Fibroblast of villous mesenchyme (primary cell): ENCODE data around the gene CARM1. TPM values are rescaled to one million over a fixed set of nuclear protein-coding genes. Genes with fewer than 3 reads are reported as not detected.

Experiments
- DNase-seq: peaks from one replicate; pipeline ENCODE4 v3.0.0-alpha.2; 2010; ENCODE audit warnings: low read depth
- H3K4me3 ChIP-seq: 2 replicates; pipeline ENCODE4 v1.5.1; 2011; ENCODE audit warnings: low read depth, mild to moderate bottlenecking, low read length
- total RNA-seq: library from RNA; depleted of rRNA; stranded (reverse); fragments of >200 nt; gene quantifications from 2 replicates; pipeline ENCODE4 v1.2.3, GENCODE V29; 2012
- TF ChIP-seq, protein P1 (sequence below): IDR thresholded peaks from 2 replicates; pipeline ENCODE4 v1.5.1; 2012; ENCODE audit warnings: low read depth, mild to moderate bottlenecking, low read length; ENCODE audit not compliant: insufficient read depth

Gene CARM1
- total RNA-seq, 1 donor, result 38.0 TPM

DNA sequence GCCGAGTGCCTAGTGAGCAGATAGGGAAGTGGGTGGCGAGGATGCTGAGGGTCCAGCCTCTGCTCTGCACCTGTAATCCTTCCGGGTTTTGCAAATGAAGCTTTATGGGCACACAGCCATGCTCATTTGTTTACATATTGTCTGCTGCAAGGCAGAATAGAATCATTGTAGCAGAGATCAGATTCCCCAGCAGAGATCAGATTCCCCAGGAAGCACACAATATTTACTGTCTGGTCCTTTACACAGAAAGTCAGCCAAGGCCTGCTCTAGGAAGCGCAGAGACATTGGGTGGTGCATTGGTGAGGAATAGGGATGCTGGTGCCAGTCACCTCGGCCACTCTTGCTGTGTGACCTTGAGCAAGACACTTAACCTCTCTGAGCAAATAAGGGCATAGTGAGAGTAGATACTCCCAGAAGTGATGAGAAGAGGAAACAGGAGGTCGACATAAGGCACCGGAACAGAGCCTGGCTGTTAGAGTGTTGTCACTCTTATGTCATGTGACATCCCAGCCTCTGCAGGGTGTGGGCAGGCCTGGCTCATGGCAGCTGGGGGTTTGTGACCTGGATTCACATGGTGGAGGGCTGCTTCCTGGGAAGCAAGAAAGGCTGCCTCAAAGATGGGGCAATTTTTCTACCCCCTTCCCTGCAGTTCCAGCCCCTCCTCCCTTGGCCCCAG, 25.6 kb downstream of the CARM1 start:
- TF ChIP-seq, protein P1, sequence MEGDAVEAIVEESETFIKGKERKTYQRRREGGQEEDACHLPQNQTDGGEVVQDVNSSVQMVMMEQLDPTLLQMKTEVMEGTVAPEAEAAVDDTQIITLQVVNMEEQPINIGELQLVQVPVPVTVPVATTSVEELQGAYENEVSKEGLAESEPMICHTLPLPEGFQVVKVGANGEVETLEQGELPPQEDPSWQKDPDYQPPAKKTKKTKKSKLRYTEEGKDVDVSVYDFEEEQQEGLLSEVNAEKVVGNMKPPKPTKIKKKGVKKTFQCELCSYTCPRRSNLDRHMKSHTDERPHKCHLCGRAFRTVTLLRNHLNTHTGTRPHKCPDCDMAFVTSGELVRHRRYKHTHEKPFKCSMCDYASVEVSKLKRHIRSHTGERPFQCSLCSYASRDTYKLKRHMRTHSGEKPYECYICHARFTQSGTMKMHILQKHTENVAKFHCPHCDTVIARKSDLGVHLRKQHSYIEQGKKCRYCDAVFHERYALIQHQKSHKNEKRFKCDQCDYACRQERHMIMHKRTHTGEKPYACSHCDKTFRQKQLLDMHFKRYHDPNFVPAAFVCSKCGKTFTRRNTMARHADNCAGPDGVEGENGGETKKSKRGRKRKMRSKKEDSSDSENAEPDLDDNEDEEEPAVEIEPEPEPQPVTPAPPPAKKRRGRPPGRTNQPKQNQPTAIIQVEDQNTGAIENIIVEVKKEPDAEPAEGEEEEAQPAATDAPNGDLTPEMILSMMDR, result no peak
- no peak overlapping the region for H3K4me3 ChIP-seq
- no peak for DNase-seq

DNA sequence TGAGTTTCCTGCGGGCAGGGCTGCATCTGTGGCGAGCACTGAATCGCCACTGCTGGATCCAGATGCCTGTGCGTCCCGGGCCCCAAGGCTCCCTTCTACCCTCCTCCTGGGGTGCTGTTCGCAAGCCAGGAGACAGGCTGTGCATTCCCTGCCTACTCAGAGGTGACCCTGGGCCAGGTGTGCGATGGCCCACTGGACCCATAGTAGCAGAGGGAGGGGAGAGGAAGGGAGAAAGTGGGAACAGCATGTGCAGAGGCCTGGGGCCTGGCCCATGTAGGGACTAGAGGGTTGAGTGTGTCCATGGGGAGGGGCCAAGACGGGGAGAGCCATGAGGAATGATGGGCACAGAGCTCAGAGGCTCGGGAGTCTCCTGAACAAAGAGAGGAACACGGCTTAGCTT, 27.3 kb downstream of the CARM1 start:
- TF ChIP-seq, protein P1, result no peak
- no peak for DNase-seq
- H3K4me3 ChIP-seq, result no peak overlapping the region

DNA sequence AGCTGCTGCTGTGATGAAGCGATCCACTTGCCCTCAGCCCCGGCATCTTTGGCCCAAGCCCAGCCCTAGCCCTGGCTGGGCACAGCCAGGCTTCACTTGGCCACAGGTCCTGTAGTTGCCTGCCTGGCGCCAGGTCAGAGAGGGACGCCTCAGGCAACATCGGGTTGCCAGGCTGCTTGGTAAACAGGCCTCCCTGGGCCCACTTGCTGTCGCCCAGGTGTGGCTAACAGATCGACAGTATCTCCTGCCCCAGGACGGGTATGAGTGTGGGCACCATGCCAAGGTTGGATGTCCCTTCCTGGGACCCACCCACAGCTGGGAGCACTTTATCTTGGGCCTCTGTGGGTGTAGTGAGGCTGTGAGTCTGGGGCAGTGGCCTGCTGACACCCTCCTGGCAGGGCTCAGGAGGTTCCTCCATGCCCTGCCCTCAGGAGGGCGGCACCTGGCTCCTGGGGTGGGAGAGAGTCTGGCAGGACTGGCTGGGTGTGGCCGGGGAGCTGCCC, 27.8 kb downstream of the CARM1 start:
- TF ChIP-seq, protein P1, result no peak
- DNase-seq, result no peak
- H3K4me3 ChIP-seq, result no peak overlapping the region

DNA sequence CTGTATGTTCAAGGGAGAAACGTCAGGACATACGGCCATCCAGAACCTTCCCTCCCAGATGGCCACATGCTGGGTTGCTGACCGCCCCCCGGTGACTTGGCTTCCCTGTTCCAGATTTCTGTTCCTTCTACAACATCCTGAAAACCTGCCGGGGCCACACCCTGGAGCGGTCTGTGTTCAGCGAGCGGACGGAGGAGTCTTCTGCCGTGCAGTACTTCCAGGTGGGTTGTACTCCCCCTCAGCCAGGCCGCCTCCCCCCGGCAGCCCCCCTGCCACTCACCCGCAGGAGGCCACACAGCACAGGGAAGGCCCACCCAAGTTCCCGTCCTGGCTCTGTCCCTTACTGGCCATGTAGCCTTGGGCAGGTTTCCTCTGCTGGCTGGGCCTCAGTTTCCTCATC, 36.6 kb downstream of the CARM1 start:
- TF ChIP-seq, protein P1, result no peak
- no peak for DNase-seq
- no peak overlapping the region for H3K4me3 ChIP-seq

DNA sequence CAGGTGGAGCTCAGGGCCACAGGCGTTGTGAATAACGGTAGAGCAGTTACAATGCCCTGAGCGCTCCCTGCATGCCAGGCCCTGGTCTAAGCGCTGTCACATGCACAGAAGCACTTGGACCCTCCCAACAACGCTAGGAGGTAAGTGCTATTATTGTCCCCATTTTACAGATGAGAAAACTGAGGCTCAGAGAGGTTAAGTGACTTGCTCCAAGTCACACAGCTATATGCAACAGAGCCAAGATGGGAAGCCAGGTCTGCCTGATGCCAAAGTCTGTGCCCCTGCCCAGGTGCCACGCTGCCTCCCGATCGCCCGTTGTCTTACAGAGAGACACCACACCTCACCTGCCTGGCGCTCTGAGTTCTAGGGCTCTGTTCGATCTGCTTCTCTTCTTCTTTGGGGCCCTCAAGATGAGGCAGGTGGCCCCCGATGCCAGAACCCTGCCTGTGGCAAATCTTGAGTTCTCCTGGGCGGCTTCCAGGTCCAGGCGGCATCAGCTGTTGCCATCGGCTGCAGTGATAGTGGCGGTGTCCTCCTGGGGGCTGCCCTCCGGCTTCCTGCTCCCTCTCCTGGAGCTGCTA, 37.1 kb downstream of the CARM1 start:
- DNase-seq, result no peak
- TF ChIP-seq, protein P1, result no peak

DNA sequence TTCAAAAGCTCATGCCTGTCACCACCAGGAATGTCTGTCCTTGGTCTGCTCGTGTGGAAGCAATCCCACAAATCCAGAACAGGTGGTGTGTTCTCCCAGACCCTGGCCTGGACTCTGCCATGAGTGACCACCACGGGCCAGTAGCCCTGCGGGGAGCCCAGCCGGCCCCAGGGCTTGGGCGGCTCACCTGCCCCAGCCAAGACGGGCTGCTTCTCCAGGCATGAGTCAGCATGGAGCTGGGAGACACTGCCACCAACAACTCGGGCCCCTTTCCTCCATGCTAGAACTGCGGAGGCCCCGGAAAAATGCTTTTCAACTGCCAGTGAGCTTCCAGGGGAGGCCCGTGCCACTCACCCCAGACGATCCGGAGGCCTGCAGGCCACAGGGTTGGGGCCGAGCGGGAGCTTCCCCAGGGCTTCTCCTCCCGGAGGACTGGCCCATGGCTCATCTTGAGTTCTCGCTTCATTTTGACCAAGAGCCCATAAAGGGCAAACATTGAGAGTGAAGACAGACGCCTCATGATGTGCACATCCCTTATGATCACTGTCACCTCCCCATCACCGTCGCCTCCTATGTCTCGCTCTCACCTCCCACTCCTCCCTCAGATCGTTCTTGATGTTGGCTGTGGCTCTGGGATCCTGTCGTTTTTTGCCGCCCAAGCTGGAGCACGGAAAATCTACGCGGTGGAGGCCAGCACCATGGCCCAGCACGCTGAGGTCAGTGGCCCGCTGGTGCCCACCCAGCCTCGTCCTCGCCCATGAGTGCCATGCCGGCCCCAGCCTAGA, 40.4 kb downstream of the CARM1 start:
- TF ChIP-seq, protein P1, result no peak
- DNase-seq, result no peak
- H3K4me3 ChIP-seq, result no peak overlapping the region

More for the DNA sequence above, 37.1 kb downstream of the CARM1 start:
- no peak overlapping the region for H3K4me3 ChIP-seq
